Fibroblast of skin of scalp (primary cell): ENCODE results near the gene PPARD.
A peak's percentile ranks its signal among the peaks of the same experiment; 100 is the strongest.
"Not testable (repeated sequence)": the region's sequence is repeated elsewhere in the genome, so short reads cannot be mapped to it uniquely, and the experiment has no call there.

Experiments
- DNase-seq: peaks from one replicate; pipeline ENCODE4 v3.0.0-alpha.2; 2013

PPARD gene

GRCh38 chr6:35312076-35312800, 30.1 kb upstream of the PPARD start:
- DNase-seq, result no peak

GRCh38 chr6:35312807-35313206, 29.6 kb upstream of the PPARD start:
- no peak for DNase-seq

GRCh38 chr6:35317483-35318195, 24.7 kb upstream of the PPARD start:
- no peak for DNase-seq

GRCh38 chr6:35318196-35319171, 23.9 kb upstream of the PPARD start:
- peak; percentile 80 for DNase-seq

GRCh38 chr6:35319346-35320030, 22.9 kb upstream of the PPARD start:
- DNase-seq, result no peak

GRCh38 chr6:35320031-35320410, 22.3 kb upstream of the PPARD start:
- no peak for DNase-seq

- no peak for DNase-seq
Measured at GRCh38 chr6:35321091-35321490, 21.3 kb upstream of the PPARD start.

GRCh38 chr6:35327349-35328027, 14.9 kb upstream of the PPARD start:
- peak; percentile 54 for DNase-seq

GRCh38 chr6:35328108-35328723, 14.1 kb upstream of the PPARD start:
- no peak for DNase-seq

- DNase-seq, result not testable (repeated sequence)
Measured at GRCh38 chr6:35328965-35329364, 13.4 kb upstream of the PPARD start.

- no peak for DNase-seq
Measured at GRCh38 chr6:35330541-35331119, 11.7 kb upstream of the PPARD start.

GRCh38 chr6:35332074-35332887, 10.1 kb upstream of the PPARD start:
- DNase-seq, result peak; percentile 5

GRCh38 chr6:35341557-35341956, 801 bp upstream of the PPARD start:
- DNase-seq, result no peak

GRCh38 chr6:35343092-35343834, 905 bp downstream of the PPARD start:
- DNase-seq, result no peak

GRCh38 chr6:35343835-35344550, 1.6 kb downstream of the PPARD start:
- no peak for DNase-seq

- DNase-seq, result no peak
Measured at GRCh38 chr6:35351422-35351821, 9.1 kb downstream of the PPARD start.

GRCh38 chr6:35352735-35353134, 10.4 kb downstream of the PPARD start:
- no peak for DNase-seq

GRCh38 chr6:35354361-35355135, 12.2 kb downstream of the PPARD start:
- DNase-seq, result no peak
